SH-SY5Y (cell line): Measurements from ENCODE around the gene TMEM53.

Source experiments
- GATA2 ChIP-seq: IDR thresholded peaks from 2 replicates; pipeline ENCODE4 v1.6.1; 2011; ENCODE audit warnings: mild to moderate bottlenecking, low read depth, low read length
- GATA3 ChIP-seq: IDR thresholded peaks from 2 replicates; pipeline ENCODE4 v1.6.1; 2011; ENCODE audit warnings: low read depth, mild to moderate bottlenecking, low read length, moderate library complexity

TMEM53 gene

GRCh38 chr1:44674113-44675000, at the start of gene TMEM53, which contains the start of gene ARMH1:
Gene TMEM53 (minus strand): TSS chr1:44674481. CDS start chr1:44674391, 90 bp downstream.
Gene ARMH1 (plus strand): TSS chr1:44674714. CDS start chr1:44689698, 14,984 bp downstream.
- TF ChIP-seq GATA3: no peak
- TF ChIP-seq GATA2: no peak

GRCh38 chr1:44723496-44724295, 49.4 kb upstream of the TMEM53 start:
- no peak for TF ChIP-seq GATA2
- no peak for TF ChIP-seq GATA3

- TF ChIP-seq GATA3 (no peak), GATA2 (no peak)
These were observed 48.8 kb upstream of the TMEM53 start for GRCh38 chr1:44723064-44723463.

- no peak for TF ChIP-seq GATA2
- no peak for TF ChIP-seq GATA3
These were observed 47.4 kb upstream of the TMEM53 start for GRCh38 chr1:44721485-44722361.

GRCh38 chr1:44720281-44720680, 46.0 kb upstream of the TMEM53 start:
- TF ChIP-seq GATA3 (no peak), GATA2 (no peak)

- TF ChIP-seq GATA3 (no peak), GATA2 (no peak)
These were observed 45.0 kb upstream of the TMEM53 start for GRCh38 chr1:44719318-44719717.

GRCh38 chr1:44718091-44718490, 43.8 kb upstream of the TMEM53 start:
- TF ChIP-seq GATA3 (no peak), GATA2 (no peak)

GRCh38 chr1:44717653-44718052, 43.4 kb upstream of the TMEM53 start:
- TF ChIP-seq GATA2 (no peak), GATA3 (no peak)

- TF ChIP-seq GATA2 (no peak), GATA3 (no peak)
These were observed 42.9 kb upstream of the TMEM53 start for GRCh38 chr1:44717156-44717555.

GRCh38 chr1:44714944-44715571, 40.8 kb upstream of the TMEM53 start:
- no peak for TF ChIP-seq GATA2
- TF ChIP-seq GATA3: no peak

GRCh38 chr1:44714532-44714931, 40.3 kb upstream of the TMEM53 start:
- TF ChIP-seq GATA3: no peak
- no peak for TF ChIP-seq GATA2

- TF ChIP-seq GATA2 (no peak), GATA3 (no peak)
These were observed 39.1 kb upstream of the TMEM53 start for GRCh38 chr1:44713321-44713781.
